SH-SY5Y (cell line): ENCODE results near the gene RPS6KA2.

Source experiments
- GATA2 ChIP-seq: IDR thresholded peaks from 2 replicates; pipeline ENCODE4 v1.6.1; 2011; ENCODE audit warnings: mild to moderate bottlenecking, low read depth, low read length
- GATA3 ChIP-seq: IDR thresholded peaks from 2 replicates; pipeline ENCODE4 v1.6.1; 2011; ENCODE audit warnings: low read depth, mild to moderate bottlenecking, low read length, moderate library complexity

Gene RPS6KA2

DNA sequence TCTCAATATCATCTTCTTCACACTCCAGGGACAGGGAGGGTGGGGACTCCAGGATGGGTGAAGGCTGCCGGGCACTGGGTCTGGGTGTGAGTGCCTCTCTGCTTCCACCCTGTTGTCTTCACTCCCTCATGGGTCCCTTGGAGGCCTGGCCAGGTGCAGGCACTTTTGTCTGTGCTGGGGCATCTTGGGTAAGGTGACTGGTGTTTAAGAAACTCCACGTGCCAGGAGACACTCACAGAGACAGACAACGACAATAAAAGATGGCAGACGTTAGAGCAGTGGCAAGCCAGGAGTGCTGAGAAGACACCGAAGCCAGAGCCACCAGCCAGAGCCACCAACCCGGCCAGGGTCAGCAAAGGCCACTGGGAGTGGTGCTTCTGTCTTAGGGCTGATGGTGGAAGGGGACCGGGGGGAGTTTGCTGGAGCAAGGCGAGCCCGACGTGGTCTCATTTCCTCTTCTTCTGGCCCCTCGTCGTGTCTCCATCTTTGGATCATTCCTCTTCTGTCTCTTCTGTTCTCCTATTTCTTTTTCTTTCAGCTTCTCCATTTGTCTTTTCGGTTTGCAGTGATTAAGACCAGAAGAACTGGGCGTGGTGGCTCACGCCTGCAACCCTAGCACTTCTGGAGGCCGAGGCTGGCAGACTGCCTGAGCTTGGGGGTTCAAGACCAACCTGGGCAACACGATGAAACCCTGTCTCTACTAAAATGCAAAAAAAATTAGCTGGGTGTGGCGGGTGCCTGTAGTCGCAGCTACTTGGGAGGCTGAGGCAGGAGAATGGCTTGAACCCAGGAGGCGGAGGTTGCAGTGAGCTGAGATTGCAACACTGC is 131.3 kb downstream of the RPS6KA2 start:
- no peak for TF ChIP-seq GATA2
- TF ChIP-seq GATA3, result no peak

DNA sequence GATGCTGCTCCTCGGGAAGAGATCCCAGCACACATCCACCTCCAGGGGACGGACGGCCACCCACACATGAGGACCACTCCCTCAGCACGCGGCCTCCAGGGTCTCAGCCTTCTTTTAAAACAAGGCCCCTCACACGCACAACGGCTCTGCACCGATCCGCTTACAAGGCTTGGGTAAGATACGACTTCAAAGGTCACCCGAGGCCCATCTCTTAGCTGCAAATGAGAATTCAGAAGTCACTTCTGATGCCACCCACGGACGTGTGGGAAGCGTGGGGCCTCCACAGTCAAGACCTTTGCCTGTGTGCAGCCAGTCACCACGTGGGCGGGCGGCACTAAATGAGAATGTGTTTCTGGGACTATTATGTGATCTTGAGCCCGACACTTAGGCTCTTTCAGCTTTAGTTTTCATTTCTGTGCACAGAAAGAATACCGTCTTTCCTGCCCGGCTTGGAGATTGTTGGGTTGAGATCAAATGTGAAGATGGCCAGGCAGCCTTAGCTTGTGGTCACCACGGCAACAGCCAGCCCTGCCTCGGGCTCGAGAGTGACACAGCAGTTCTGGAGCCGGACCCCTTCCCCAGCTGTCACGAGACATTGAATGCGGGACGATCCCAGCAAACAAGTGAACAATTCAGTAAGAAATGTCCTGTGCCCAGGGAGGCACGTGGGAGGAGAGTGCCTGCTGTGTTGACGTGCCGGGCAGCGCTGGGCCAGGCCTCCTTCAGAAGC is 132.1 kb downstream of the RPS6KA2 start:
- TF ChIP-seq GATA2 (peak; percentile 40), GATA3 (no peak)

DNA sequence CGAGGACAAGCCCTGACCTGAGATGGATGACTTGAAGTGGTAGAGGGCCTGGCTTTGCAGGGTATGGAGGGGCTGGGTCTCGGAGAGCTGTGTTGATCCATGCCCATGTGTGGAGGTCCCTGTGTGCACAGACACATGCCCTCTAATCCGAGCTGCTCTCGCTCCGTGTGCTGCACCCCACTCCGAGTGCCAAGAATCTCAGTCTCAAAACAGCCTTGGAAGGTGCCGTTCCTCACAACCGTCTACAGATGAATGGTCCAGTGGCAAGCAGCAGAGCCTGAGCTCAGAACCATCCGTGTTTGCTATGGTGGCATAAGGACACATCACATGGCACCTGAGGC is 133.0 kb downstream of the RPS6KA2 start:
- TF ChIP-seq GATA3 (no peak), GATA2 (no peak)

DNA sequence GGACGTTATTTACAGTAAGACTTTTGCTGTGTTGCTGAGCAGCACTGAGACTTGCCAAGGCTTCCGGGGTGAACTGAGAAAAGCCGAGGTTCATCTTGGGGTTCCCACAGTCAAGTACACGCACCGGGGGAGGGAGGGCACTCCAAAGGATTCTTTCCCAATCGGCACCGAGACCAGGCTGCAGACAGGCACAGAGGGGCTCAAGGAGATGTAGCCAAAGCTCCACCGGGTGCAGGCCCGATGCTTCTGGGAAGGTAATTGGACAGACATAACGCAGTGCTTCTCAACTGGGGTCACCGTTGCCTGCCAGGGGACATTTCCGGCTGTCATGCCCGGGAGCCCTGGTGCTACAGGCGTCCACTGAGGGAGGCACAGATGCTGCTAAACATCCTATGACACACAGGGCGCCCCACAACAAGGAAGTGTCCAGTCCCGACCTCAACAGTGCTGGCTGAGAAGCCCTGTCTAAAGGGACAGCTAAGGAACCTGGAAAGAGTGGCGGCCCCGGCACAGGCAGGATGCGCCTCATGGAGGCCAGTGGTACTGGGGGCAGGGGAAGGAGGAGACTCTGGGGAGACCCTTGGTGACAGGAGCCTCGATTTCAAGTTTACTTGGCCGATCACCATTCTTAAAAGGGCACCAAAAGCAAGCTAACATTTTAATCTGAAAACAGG is 133.5 kb downstream of the RPS6KA2 start:
- no peak for TF ChIP-seq GATA3
- no peak for TF ChIP-seq GATA2

DNA sequence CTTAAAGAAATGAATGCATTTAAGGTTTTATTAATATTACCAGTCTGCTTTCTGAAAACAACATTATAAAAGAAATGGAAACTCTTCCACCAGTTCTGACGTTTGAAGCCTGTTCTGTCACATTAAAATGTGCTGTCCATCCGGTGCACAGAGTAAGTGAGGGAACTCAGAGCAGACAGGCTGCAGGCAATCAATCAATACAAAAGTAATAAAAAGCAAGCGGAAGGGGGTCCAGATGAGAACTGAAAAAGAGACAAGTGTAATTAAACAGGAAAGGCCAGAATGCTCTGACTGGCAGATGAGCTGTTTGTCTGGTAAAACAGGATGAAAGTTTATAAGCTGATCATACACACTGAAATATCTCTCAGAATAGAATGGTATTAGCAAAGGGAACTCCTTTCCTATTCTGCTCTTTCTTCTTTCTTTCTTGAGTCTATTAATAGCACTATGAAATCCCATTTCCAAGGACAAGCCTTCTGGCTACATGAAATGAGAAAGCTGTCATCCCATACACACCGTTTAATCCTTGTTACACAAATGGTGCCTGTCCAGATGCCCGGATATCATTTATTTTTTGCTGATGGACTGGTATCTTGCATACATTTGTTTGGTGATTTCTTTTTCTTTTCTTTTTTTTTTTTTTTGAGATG is 134.8 kb downstream of the RPS6KA2 start:
- no peak for TF ChIP-seq GATA2
- no peak for TF ChIP-seq GATA3

DNA sequence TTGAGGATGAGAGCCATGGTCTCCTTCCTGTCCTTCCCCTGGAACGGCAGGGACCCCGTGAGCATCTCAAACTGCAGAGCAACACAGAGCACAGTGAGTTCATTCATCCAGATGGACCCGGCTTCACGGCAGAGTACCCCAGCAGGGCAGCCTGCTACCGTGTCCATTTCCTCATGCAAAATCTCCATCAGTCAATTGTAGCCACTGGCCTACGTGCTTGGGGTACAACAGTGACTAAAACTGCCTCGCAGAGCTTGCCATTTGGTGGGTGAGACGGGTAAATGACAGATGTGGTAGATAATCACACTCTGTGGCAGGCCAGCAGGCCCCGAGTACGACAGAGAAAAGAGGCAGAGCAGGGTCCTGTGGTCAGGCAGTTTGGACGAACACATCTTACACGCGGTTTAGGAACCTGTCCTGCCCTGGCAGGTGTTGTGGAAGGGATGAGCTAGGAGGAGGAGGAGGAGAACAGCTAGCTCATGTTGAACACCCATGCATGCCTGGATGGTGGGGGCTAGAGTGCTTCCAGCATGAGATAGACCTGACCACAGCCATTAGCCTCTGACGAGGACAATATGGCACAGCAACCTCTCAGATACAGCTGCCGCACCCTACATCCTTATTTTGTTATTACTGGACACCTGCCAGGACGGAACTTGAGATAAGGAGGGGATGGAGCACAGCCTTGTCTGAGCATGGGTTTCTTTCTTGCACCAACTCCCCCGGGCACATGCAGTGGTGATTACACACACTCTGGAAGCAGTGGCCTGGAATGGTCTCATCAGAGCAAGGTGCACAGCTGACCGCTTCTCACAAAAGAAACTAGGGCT is 136.2 kb downstream of the RPS6KA2 start:
- TF ChIP-seq GATA2 (peak; percentile 88), GATA3 (no peak)

DNA sequence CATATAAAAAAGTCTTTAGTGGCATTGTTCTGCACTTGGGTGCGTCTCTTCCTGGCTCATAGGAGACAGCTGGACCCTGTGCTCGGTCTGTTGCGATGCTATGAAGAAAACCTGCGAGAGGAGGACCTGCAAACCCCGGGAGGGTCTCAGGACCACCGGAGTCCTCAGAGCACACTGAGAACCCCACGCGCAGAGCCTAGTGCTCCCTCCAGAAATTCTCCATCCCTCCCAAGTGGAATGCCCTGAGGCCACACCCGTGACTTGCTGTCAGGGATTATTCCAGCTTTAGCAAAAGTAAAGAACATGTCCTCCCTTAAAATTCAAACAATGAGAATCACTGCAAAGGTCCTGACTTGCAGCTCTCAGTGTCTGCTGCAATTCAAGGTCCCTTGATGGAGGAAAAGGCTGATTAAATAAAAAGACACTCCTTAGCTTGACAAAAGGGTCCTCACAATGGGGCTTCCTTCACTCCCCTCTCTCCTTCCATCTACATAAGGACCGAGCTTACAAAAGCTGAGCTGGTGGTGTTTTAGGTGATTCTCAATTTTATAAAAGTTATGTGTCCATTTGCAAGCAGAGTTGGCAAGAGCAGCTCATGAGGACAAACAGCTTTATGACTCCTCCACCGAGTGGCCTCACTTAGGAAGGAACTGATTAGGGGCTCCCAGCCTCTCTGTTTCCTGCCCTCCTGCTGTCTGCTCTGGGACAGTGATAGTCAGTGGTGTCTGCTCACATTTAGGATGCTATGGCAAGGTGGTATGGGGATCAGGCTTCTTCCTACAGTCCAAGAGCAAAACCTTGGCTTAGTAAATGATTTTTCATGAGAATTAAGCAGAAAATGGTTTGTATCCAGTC is 137.5 kb downstream of the RPS6KA2 start:
- no peak for TF ChIP-seq GATA2
- TF ChIP-seq GATA3, result no peak

DNA sequence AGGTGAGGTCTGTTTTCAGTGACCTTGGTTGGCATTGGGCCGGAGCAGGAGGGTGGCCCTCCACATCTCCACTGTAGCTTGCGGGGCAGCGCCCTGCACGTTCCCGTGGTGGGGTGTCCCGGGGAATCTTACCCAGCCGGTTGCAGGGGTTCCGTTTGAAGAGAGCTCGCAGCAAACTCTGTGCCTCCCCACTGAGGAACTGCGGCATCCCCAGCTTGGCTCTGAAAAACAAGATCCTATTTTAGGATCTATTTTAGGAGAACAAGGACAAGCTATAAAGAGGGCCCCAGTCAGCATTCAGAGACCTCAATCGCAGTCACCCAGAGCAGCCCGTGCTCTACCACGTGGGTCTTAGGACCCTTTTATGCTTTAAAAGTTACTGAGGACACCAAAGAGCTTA is 138.3 kb downstream of the RPS6KA2 start:
- TF ChIP-seq GATA2, result no peak
- no peak for TF ChIP-seq GATA3

DNA sequence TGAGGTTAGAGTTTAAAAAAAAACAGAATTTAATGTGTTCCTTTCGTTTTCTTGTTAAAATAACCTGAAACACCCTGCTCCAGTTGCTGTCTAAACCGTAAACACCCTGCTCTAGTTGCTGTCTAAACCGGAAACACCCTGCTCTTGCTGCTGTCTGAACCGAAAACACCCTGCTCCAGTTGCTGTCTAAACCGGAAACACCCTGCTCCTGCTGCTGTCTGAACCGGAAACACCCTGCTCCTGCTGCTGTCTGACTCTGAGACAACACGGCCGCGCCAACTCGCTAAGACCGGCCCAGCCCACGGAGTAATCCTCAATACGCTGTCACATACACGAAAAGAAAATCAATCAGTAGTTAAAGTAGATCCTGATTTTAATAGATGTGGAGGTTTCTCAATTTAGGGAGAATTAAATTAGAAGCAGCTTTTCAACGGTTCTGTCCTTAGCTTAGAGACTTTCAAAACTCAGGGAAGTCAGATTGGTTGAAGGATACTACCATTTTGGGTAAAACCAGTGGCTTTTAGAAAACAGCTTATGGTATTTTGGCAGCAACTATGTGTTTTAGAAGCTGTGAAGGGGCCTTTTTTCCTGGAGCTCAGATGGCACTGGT is 138.9 kb downstream of the RPS6KA2 start:
- TF ChIP-seq GATA3 (no peak), GATA2 (no peak)

DNA sequence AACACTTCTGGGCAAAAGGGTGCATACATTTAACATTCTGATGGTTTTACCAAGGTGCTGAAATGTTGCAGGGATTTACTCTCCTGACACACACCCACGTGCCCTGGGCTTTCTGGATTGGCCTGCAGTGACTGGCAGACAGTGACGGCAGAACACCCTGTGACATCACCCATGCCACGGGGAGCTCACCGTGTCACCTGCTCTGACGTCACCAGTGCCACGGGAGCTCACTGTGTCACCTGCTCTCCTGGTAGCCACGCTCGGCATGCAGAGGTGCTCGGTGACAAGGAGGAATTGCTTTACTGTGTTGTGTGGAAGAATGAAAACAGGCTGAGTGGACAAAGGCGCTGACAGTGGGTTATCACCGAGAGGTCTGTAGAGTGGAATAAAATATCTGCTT is 139.9 kb downstream of the RPS6KA2 start:
- TF ChIP-seq GATA3 (no peak), GATA2 (no peak)

DNA sequence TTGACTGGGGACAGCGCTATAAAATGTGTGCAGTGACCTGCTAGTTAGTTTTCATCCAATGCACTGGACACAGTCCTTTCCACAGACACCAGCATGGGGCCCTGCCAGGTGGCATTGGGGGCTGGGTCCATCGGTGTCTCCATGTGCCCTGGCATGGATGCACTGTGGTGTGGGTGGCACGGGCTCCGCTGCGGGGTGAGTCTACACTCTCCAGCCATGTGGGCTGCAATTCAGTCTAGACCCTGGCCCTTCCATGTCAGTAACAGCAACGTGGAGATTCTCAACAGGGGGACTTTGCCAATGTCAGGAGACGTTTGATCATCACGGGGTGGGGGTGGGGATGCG is 140.5 kb downstream of the RPS6KA2 start:
- TF ChIP-seq GATA3, result no peak
- no peak for TF ChIP-seq GATA2
